ENCODE results near the gene GLI2. TPM values are rescaled to one million over a fixed set of nuclear protein-coding genes. Genes with fewer than 3 reads are reported as not detected.

The GLI2 gene
- total RNA-seq, 6 experiments from 2014 or later: 0.09 to 0.73 (median 0.48) TPM

- Histone ChIP-seq H3K4me3 (no peak overlapping the region), H3K27me3 (no peaks in the 10 kb centered on the region), H3K27ac (no peak overlapping the region), H3K4me1 (no peaks in the 10 kb centered on the region), H3K9me3 (no peaks in the 10 kb centered on the region), H3K36me3 (no peaks in the 10 kb centered on the region)
- WGBS (ENCODE audit: insufficient coverage, low coverage, low lambda C conversion rate, missing lambda C conversion rate): 37% methylated on average over 11 of the region's 11 CpGs
- intact Hi-C loops (cut with DNase I): loop anchor here in 1 of 2 donors (5.0 kb wide), 1 partner anchor 387 kb away; no protein-coding TSS in a partner anchor
- no peak for TF ChIP-seq CTCF (IDR thresholded peaks at IDR 0.05)
- ATAC-seq (no peak), DNase-seq (no peak)
Measured at GRCh38 chr2:120690521-120690920, 45.1 kb upstream of the GLI2 start.

GRCh38 chr2:120691410-120691809, 44.3 kb upstream of the GLI2 start:
- DNase-seq: no peak
- intact Hi-C loops (cut with DNase I): loop anchor here in 1 of 2 donors (5.0 kb wide), 1 partner anchor 386 kb away; no protein-coding TSS in a partner anchor

DNA sequence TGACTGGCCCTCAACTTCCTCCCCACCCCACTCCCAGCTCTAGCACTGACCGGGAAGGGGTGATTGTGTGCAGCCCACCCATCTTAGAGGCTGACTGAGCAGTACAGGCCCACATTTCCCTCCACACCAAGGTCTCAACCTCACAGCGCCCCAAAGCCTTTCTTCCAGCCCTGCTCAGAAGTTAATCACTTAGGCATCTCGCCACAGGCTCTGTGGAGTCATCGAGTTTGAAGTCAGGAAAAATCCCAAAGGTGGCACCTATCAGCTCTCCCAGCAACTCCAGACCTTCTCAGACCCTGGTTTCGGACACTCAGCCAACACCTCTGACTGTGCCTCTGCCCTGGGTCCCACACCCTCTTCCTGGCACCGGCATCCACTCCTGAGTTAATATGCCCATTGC, 43.0 kb upstream of the GLI2 start:
- DNase-seq: no peak
- ATAC-seq: no peak
- H3K27me3 ChIP-seq: no peaks in the 10 kb centered on the region
- no peak overlapping the region for H3K4me3 ChIP-seq
- no peak for TF ChIP-seq CTCF (IDR thresholded peaks at IDR 0.05)
- WGBS (ENCODE audit: insufficient coverage, low coverage, low lambda C conversion rate, missing lambda C conversion rate): 59% methylated on average over 4 of the region's 6 CpGs
- no peaks in the 10 kb centered on the region for H3K4me1 ChIP-seq
- H3K27ac ChIP-seq: no peak overlapping the region
- H3K9me3 ChIP-seq: no peaks in the 10 kb centered on the region
- intact Hi-C loops (cut with DNase I): loop anchor here in 1 of 2 donors (5.0 kb wide), 1 partner anchor 385 kb away; no protein-coding TSS in a partner anchor
- H3K36me3 ChIP-seq: no peaks in the 10 kb centered on the region

More at GRCh38 chr2:120691410-120691809, 44.3 kb upstream of the GLI2 start:
- no peak for ATAC-seq
- H3K4me1 ChIP-seq: no peaks in the 10 kb centered on the region
- H3K4me3 ChIP-seq: no peak overlapping the region
- no peaks in the 10 kb centered on the region for H3K9me3 ChIP-seq
- no peak for TF ChIP-seq CTCF (IDR thresholded peaks at IDR 0.05)
- TF ChIP-seq POLR2A (IDR thresholded peaks at IDR 0.05): no peak
- H3K36me3 ChIP-seq: no peaks in the 10 kb centered on the region
- 72% methylated on average over 2 of the region's 4 CpGs for WGBS (ENCODE audit: insufficient coverage, low coverage, low lambda C conversion rate, missing lambda C conversion rate)
- no peak overlapping the region for H3K27ac ChIP-seq
- H3K27me3 ChIP-seq: no peaks in the 10 kb centered on the region

- H3K27ac ChIP-seq: no peak overlapping the region
- ATAC-seq (no peak), DNase-seq (no peak)
- intact Hi-C loops (cut with DNase I): loop anchor here in 1 of 2 donors (5.0 kb wide), 1 partner anchor 384 kb away; no protein-coding TSS in a partner anchor
- H3K4me3 ChIP-seq: no peak overlapping the region
- TF ChIP-seq CTCF (IDR thresholded peaks at IDR 0.05): no peak
- no peak for TF ChIP-seq POLR2A (IDR thresholded peaks at IDR 0.05)
- no peaks in the 10 kb centered on the region for H3K27me3 ChIP-seq
- H3K36me3 ChIP-seq: no peaks in the 10 kb centered on the region
- no peaks in the 10 kb centered on the region for H3K9me3 ChIP-seq
- 67% methylated on average over 1 of the region's 2 CpGs for WGBS (ENCODE audit: insufficient coverage, low coverage, low lambda C conversion rate, missing lambda C conversion rate)
- H3K4me1 ChIP-seq: no peaks in the 10 kb centered on the region
Measured at GRCh38 chr2:120693121-120693520, 42.5 kb upstream of the GLI2 start.

DNA sequence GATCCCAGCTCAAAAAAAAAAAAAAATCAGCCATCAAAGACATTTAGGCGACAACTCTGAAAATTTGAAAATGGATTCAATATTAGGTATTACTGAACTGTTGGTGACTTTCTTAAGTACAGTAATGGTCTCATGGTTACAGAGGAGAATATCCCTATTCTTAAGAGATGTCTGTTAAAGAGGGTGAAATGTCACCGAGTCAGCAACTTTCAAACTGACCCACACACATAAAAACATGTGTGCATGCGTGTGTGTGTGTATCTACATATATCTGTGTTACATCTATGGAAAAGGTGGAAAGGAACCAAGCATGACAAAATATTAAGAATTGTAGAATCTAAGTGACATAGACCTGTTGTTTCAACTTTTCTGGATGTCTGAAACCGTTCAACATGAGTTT, 41.6 kb upstream of the GLI2 start:
- Histone ChIP-seq H3K4me3 (no peak overlapping the region), H3K9me3 (no peaks in the 10 kb centered on the region), H3K27ac (no peak overlapping the region), H3K4me1 (no peaks in the 10 kb centered on the region), H3K36me3 (no peaks in the 10 kb centered on the region), H3K27me3 (no peaks in the 10 kb centered on the region)
- no peak for TF ChIP-seq CTCF (IDR thresholded peaks at IDR 0.05)
- TF ChIP-seq POLR2A (IDR thresholded peaks at IDR 0.05): no peak
- DNase-seq (no peak), ATAC-seq (no peak)
- intact Hi-C loops (cut with DNase I): loop anchor here in 1 of 2 donors (5.0 kb wide), 1 partner anchor 383 kb away; no protein-coding TSS in a partner anchor
- 45% methylated on average over 4 of the region's 4 CpGs for WGBS (ENCODE audit: insufficient coverage, low coverage, low lambda C conversion rate, missing lambda C conversion rate)

Measured in right lobe of liver (tissue), 6 donors.